Stimulated activated CD8-positive, alpha-beta memory T cell treated with anti-CD3 and anti-CD28 coated beads, Interleukin-7, amount 100 ng/mL, for 48 hours (primary cell): ENCODE results near the gene CYB5RL.

ENCODE experiments used
- DNase-seq, 2 donors: peaks; one replicate each; pipeline ENCODE4 v3.0.0-alpha.2; 2020; ENCODE audit warnings: low read depth in 1 of 2; ENCODE audit errors: extremely low read depth in 1 of 2

CYB5RL gene

GRCh38 chr1:54161495-54162168 lies 38.2 kb downstream of the CYB5RL start:
- DNase-seq: no peak

- DNase-seq: no peak
These were observed 39.5 kb downstream of the CYB5RL start for GRCh38 chr1:54160351-54160750.

GRCh38 chr1:54159733-54160316 lies 40.0 kb downstream of the CYB5RL start:
- no peak for DNase-seq

- no peak for DNase-seq
These were observed 41.8 kb downstream of the CYB5RL start for GRCh38 chr1:54158071-54158470.

- no peak for DNase-seq
These were observed 42.4 kb downstream of the CYB5RL start for GRCh38 chr1:54157401-54157800.

GRCh38 chr1:54156986-54157385 lies 42.8 kb downstream of the CYB5RL start:
- no peak for DNase-seq

- DNase-seq: no peak
These were observed 43.6 kb downstream of the CYB5RL start for GRCh38 chr1:54156201-54156600.

- DNase-seq: no peak
These were observed 46.0 kb downstream of the CYB5RL start for GRCh38 chr1:54153535-54154439.

GRCh38 chr1:54152696-54153095 lies 47.1 kb downstream of the CYB5RL start, which contains the start of gene CDCP2:
CDCP2 (minus strand) TSS chr1:54153000; CDS start chr1:54152922, 78 bp downstream.
- no peak for DNase-seq

GRCh38 chr1:54151013-54151412 lies 48.8 kb downstream of the CYB5RL start:
- no peak for DNase-seq
